ENCODE data around the gene HNRNPH1.

DNA sequence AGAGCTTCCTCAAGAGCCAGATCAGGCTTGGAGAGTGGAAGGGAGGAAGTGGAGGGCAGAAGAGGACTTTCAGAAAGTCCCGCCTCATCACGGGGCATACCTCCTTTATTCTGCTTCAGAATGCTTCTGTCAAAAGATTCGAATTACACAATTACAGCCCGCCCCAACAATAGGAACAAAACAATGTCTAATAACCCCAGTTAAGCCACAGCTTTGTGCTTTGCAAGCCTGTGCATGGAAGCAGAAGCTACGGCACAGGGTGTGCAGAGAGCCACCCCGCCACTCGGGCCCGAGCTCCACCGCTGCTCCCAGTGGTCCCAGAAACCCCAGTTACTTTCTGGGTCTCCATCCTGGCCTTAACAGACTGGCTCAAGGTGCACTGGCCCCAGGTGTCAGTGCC, 23.5 kb downstream of the HNRNPH1 start:
- TF ChIP-seq CTCF (IDR thresholded peaks at IDR 0.05) (no peak), POLR2A (IDR thresholded peaks at IDR 0.05) (no peak)
